Peyer's patch (tissue), 4 donors: ENCODE data around the gene C19orf44. TPM values are rescaled to one million over a fixed set of nuclear protein-coding genes. Genes with fewer than 3 reads are reported as not detected.

ENCODE experiments used
- DNase-seq, 3 donors: peaks; one replicate each; pipeline ENCODE4 v3.0.0-alpha.2; 2017 to 2019
- H3K27ac ChIP-seq, 4 donors: fragments of 200-600 bp; sonication (generic); one replicate each; pipeline ENCODE4 v1.5.1; 2016 to 2019
- H3K27me3 ChIP-seq, 2 donors: fragments of 200-600 bp; sonication (generic); one replicate each; pipeline ENCODE4 v1.5.1; 2019
- H3K36me3 ChIP-seq, 3 donors: fragments of 200-600 bp; sonication (generic); one replicate each; pipeline ENCODE4 v1.5.1; 2016 to 2019
- H3K4me1 ChIP-seq, 4 donors: fragments of 200-600 bp; sonication (generic); one replicate each; pipeline ENCODE4 v1.5.1; 2016 to 2019
- H3K4me3 ChIP-seq, 4 donors: fragments of 200-600 bp; sonication (generic); 1 replicate in 3 of 4; 2 replicates in 1 of 4; pipeline ENCODE4 v1.5.1; 2016 to 2019; ENCODE audit warnings: mild to moderate bottlenecking in 1 of 4
- H3K9me3 ChIP-seq, 4 donors: fragments of 200-600 bp; sonication (generic); one replicate each; pipeline ENCODE4 v1.5.1; 2016 to 2019; ENCODE audit warnings: mild to moderate bottlenecking in 1 of 4
- POLR2A ChIP-seq, 2 donors: fragments of 450-650 bp; IDR thresholded peaks; one replicate each; pipeline ENCODE4 v1.5.1; 2017; ENCODE audit warnings: antibody characterized with exemption in 2 of 2, mild to moderate bottlenecking in 2 of 2, moderate library complexity in 2 of 2
- total RNA-seq, 4 donors: library from RNA; depleted of rRNA; stranded (reverse); fragments of >200 nt; gene quantifications; one replicate each; pipeline ENCODE4 v1.1.0, GENCODE V29; 2016
- TF ChIP-seq, protein P1 (sequence below), 6 experiments: fragments of 450-650 bp in 4 of 6; fragments of 200-600 bp in 2 of 6; sonication (generic) in 1 of 6; IDR thresholded peaks; one replicate each; pipeline ENCODE4 v1.5.1; 2017 to 2019; ENCODE audit warnings: antibody characterized with exemption in 6 of 6, mild to moderate bottlenecking in 3 of 6, moderate library complexity in 1 of 6

Gene C19orf44
- total RNA-seq, 4 donors from 2014 or later = 3.7 to 13.2 (median 8.0) TPM

DNA sequence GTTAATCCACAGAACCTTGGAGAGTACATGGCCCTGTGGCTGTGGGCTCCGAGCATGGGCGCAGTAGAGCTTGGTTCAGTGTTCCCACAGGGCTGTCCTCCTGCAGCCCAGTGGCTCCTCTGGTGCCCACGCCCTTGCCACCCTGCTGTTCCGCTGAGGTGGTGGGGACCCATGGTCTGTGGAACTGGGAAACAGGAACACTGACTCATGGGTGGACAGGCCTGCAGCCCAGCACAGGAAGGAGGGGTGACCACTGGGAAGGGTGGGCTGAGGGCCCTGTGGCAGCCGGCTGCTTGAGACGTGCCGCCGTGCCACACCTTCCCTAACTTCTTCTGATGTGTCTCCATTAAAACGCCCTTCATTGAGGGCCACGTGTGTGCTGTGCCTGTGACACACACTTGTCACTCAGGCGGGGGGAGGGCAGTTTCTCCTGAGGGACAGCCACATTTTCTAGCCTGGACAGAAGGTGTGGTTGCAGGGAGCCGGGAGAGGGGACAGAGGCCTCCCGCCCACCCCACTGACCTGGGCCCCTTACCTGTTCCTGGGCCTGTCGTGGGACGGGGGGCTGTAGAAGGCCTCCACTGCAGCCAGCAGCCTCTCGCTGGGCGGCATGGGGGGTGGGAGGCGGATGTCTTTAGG lies 24.9 kb downstream of the C19orf44 start:
- H3K4me1 ChIP-seq = no peaks in the 10 kb centered on the region
- H3K27ac ChIP-seq = no peak overlapping the region
- no peak overlapping the region for H3K4me3 ChIP-seq
- no peaks in the 10 kb centered on the region for H3K27me3 ChIP-seq
- peaks cover 0 to 96% (median 0%) of the 10 kb centered on the region in 3 donors for H3K36me3 ChIP-seq
- no peaks in the 10 kb centered on the region for H3K9me3 ChIP-seq
- no peak for DNase-seq
- no peak for TF ChIP-seq POLR2A (IDR thresholded peaks at IDR 0.05)
- TF ChIP-seq, protein P1, sequence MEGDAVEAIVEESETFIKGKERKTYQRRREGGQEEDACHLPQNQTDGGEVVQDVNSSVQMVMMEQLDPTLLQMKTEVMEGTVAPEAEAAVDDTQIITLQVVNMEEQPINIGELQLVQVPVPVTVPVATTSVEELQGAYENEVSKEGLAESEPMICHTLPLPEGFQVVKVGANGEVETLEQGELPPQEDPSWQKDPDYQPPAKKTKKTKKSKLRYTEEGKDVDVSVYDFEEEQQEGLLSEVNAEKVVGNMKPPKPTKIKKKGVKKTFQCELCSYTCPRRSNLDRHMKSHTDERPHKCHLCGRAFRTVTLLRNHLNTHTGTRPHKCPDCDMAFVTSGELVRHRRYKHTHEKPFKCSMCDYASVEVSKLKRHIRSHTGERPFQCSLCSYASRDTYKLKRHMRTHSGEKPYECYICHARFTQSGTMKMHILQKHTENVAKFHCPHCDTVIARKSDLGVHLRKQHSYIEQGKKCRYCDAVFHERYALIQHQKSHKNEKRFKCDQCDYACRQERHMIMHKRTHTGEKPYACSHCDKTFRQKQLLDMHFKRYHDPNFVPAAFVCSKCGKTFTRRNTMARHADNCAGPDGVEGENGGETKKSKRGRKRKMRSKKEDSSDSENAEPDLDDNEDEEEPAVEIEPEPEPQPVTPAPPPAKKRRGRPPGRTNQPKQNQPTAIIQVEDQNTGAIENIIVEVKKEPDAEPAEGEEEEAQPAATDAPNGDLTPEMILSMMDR (IDR thresholded peaks at IDR 0.05) = no peak

DNA sequence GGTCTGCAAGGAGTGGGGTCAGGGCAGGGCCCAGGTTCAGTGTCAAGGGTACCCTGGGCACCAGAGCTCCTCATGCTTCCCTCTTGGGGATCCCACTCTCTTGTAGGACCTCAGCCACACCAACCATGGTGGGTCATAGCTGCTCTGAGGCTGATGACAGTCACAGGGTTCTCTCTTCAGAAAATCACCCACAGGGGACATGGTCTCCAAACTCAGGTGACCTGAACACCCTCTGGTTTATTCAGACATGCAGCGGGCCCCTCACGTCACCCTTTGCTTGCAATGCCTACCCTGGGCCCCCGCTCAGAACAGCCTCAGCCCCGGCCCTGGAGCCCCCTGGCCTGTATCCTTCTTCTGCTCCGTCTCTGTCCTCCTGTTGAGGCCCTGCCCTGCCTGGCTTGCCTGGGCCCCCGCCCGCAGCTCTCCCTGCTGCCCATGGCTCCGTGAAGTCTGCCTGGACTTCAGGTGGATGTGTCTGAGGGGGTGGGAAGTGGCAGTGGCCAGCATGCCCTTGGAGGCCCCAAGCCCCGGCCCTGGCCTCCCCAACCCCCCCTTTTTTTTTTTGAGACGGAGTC lies 25.6 kb downstream of the C19orf44 start:
- Histone ChIP-seq H3K36me3 (peaks cover 0 to 100% (median 0%) of the 10 kb centered on the region in 3 donors), H3K4me1 (no peaks in the 10 kb centered on the region), H3K27me3 (no peaks in the 10 kb centered on the region), H3K9me3 (no peaks in the 10 kb centered on the region), H3K27ac (no peak overlapping the region), H3K4me3 (no peak overlapping the region)
- TF ChIP-seq POLR2A (IDR thresholded peaks at IDR 0.05) = no peak
- DNase-seq = no peak

DNA sequence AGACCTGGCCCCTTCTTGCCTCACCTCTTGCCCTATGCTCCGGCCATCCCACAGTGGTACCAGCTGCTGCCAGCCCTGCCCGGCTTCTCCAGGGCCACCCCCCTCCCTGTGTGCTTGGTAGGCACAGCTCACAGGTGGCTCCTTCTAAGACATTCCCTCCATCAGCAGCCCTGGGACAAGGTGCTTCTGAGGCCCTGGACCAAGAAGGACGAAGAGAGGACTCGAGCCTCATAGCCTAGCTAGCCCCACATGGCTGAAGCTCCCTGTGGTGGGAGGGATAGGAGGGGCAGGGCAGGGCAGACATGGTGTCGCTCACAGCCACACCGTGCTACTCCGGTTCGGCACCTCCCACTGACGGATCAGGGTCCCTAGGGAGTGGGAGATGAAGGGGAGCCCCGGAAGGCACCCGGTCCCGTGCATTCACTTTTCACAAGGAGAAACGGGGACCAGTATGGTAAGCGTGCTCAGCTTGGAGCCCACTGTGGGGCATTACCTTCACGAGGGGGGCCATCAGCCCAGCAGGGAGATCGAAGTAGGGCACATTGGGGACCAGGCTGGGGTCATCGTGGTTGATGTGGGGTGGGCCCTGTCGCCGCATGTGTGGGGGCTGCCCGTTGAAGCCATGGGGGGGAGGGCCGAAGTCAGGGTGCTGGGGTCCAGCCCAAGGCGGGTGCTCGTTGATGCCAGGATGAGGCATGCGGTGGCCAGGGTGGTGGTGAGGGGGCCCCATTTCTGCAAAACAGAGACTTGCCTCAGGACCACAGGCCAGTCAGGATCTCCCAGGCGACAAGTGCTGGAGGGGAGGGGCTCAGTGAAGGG lies 26.6 kb downstream of the C19orf44 start:
- DNase-seq = no peak
- H3K36me3 ChIP-seq = peaks cover 0 to 100% (median 0%) of the 10 kb centered on the region in 3 donors
- H3K4me1 ChIP-seq = no peaks in the 10 kb centered on the region
- no peaks in the 10 kb centered on the region for H3K9me3 ChIP-seq
- H3K27me3 ChIP-seq = no peaks in the 10 kb centered on the region
- H3K27ac ChIP-seq = no peak overlapping the region
- H3K4me3 ChIP-seq = no peak overlapping the region
- no peak for TF ChIP-seq POLR2A (IDR thresholded peaks at IDR 0.05)
- TF ChIP-seq, protein P1 (IDR thresholded peaks at IDR 0.05) = no peak

DNA sequence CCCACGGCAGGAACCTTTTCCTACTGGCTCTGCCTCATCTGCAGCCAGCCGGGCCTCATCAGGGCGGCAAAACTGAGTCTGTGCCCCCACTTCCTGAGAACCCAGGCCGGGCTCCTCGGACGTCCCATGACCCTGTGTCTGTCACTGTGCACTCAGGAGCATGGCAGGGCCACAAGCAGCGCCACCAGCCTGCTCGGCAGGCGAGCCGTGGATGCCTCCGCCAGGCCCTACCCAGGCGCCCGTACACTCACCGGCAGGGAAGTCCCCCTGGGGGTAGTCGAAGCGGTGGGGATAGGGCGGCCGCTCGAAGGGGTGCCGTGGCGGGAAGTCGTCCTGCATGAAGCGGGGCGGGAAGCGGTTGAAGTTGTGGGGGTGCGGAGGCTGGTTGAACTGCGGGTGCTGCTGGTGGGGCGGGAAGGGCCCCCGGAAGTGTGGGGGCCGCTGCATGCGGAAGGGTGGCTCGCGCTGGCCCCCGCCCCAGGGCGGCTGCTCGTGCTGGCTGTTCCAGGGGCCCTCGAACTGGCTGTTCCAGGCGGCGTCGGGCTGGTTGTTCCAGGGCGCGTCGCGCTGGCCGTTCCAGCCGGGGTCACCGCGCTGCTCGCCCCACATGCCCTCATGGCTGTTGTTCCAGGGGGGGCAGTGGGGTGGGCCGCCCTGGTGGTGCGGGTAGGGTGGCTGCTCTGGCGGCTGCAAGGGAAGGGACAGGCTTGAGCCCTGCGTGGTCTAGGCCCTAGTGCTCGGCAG lies 29.0 kb downstream of the C19orf44 start:
- H3K36me3 ChIP-seq = peaks cover 0 to 100% (median 0%) of the 10 kb centered on the region in 3 donors
- DNase-seq = no peak
- no peak overlapping the region for H3K4me3 ChIP-seq
- H3K27me3 ChIP-seq = no peaks in the 10 kb centered on the region
- no peaks in the 10 kb centered on the region for H3K9me3 ChIP-seq
- TF ChIP-seq POLR2A (IDR thresholded peaks at IDR 0.05) = no peak
- TF ChIP-seq, protein P1 (IDR thresholded peaks at IDR 0.05) = no peak
- no peaks in the 10 kb centered on the region for H3K4me1 ChIP-seq
- H3K27ac ChIP-seq = no peak overlapping the region

DNA sequence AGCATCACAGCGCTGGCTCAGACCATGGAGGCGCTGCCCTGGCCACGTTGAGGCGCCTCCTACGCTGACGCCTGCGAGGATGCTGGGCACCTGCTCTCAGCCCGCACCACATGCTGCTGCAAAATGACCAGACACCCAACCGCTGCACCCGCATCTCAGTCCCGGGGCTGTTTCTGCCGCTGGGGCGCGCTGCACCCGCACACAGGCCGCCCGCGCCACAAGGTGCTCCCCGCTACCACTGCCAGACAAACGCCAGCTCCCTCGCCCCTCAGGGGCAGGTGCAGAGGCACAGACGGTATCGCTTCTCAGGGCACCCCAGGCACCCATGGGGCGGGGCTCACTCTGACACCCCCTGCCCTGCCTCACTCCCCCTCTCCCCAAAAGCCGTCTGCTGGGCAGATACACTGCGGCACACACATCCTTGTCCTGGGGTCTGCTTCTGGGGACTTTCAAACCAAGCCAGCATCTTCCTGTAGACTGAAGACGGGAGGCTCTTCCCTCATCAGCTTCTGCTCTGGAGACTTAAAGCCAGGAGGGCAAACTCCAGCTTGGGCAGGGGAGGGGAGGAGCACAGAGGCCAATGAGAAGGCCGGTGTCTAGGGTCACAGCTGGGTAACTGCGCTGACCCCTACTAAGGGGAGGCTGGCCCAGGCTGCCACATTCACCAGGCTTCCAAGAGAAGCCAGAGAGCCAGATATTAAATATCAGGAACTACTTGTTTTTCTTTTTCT lies 29.7 kb downstream of the C19orf44 start:
- H3K36me3 ChIP-seq = peaks cover 0 to 100% (median 0%) of the 10 kb centered on the region in 3 donors

More for the DNA sequence above, 29.7 kb downstream of the C19orf44 start:
- no peaks in the 10 kb centered on the region for H3K4me1 ChIP-seq
- no peaks in the 10 kb centered on the region for H3K9me3 ChIP-seq
- H3K27ac ChIP-seq = no peak overlapping the region
- H3K27me3 ChIP-seq = no peaks in the 10 kb centered on the region
- no peak for DNase-seq
- TF ChIP-seq POLR2A (IDR thresholded peaks at IDR 0.05) = no peak
- TF ChIP-seq, protein P1 (IDR thresholded peaks at IDR 0.05) = no peak
- no peak overlapping the region for H3K4me3 ChIP-seq
